OCI-LY7 (cell line): Measurements from ENCODE around the gene NAV2. TPM values are rescaled to one million over a fixed set of nuclear protein-coding genes. Genes with fewer than 3 reads are reported as not detected.

Experiments used
- BruUV-seq: library from RNA; stranded (reverse); fragments of 400-500 nt; replicated peaks from 2 replicates; lab custom pipeline; 2021; lab: Mats Ljungman, UMichigan
- CTCF ChIA-PET: fragments of 300-600 bp; sonication (Branson Sonifier 250); formaldehyde crosslinking; loops from one replicate; lab custom pipeline; 2022; ENCODE audit warnings: antibody characterized with exemption; ENCODE audit not compliant: unreplicated experiment; lab: Charles Lee
- POLR2A ChIA-PET: fragments of 300-600 bp; sonication (Branson Sonifier 250); formaldehyde crosslinking; loops from one replicate; lab custom pipeline; 2022; ENCODE audit warnings: antibody characterized with exemption; lab: Charles Lee
- DNase-seq: peaks from one replicate; pipeline ENCODE4 v3.0.0-alpha.2; 2015; ENCODE audit warnings: low spot score
- H2AFZ ChIP-seq: fragments of 200-600 bp; sonication (generic), shearing (Covaris generic); 2 replicates; pipeline ENCODE4 v1.6.1; 2014; ENCODE audit warnings: mild to moderate bottlenecking, antibody characterized with exemption, low read length, moderate library complexity
- H3K27ac ChIP-seq: fragments of 200-600 bp; sonication (generic); 2 replicates; pipeline ENCODE4 v1.5.1; 2014; ENCODE audit warnings: mixed run types, low read depth, mild to moderate bottlenecking, moderate library complexity, low read length, inconsistent platforms; ENCODE audit not compliant: poor library complexity, severe bottlenecking
- H3K36me3 ChIP-seq: fragments of 200-600 bp; sonication (generic); 2 replicates; pipeline ENCODE4 v1.6.1; 2014; ENCODE audit warnings: mild to moderate bottlenecking, antibody characterized with exemption, low read length, moderate library complexity, mixed read lengths; ENCODE audit not compliant: insufficient read depth
- H3K4me1 ChIP-seq: fragments of 200-600 bp; sonication (generic); 2 replicates; pipeline ENCODE4 v1.5.1; 2014; ENCODE audit warnings: mild to moderate bottlenecking, low read length; ENCODE audit not compliant: insufficient read depth, poor library complexity, severe bottlenecking
- H3K4me2 ChIP-seq: fragments of 200-600 bp; sonication (generic); 2 replicates; pipeline ENCODE4 v1.6.1; 2014; ENCODE audit warnings: mild to moderate bottlenecking, low read length
- H3K4me3 ChIP-seq: fragments of 200-600 bp; sonication (generic); 2 replicates; pipeline ENCODE4 v1.5.1; 2014; ENCODE audit warnings: mild to moderate bottlenecking, low read depth, low read length; ENCODE audit not compliant: poor library complexity, severe bottlenecking
- H3K79me2 ChIP-seq: fragments of 200-600 bp; sonication (generic); 2 replicates; pipeline ENCODE4 v1.6.1; 2016; ENCODE audit warnings: low read depth, mild to moderate bottlenecking, low read length, moderate library complexity, mixed read lengths; ENCODE audit not compliant: insufficient read depth
- H3K9me2 ChIP-seq: fragments of 200-600 bp; sonication (generic); 2 replicates; pipeline ENCODE4 v1.6.1; 2016; ENCODE audit warnings: mild to moderate bottlenecking, low read length, mixed read lengths; ENCODE audit not compliant: insufficient read depth
- H3K9me3 ChIP-seq: fragments of 200-600 bp; sonication (generic); 2 replicates; pipeline ENCODE4 v1.6.1; 2014; ENCODE audit warnings: mild to moderate bottlenecking, mixed run types, low read length, mixed read lengths
- H4K20me1 ChIP-seq: fragments of 200-600 bp; sonication (generic); 2 replicates; pipeline ENCODE4 v1.6.1; 2014; ENCODE audit warnings: mild to moderate bottlenecking, antibody characterized with exemption, low read length, moderate library complexity, mixed read lengths; ENCODE audit not compliant: insufficient read depth
- EZH2phosphoT487 ChIP-seq: fragments of 200-600 bp; sonication (generic); IDR thresholded peaks from 2 replicates; pipeline ENCODE4 v1.6.1; 2018; ENCODE audit warnings: low read depth, borderline replicate concordance, mild to moderate bottlenecking, mixed run types, antibody characterized with exemption, low read length, moderate library complexity, mixed read lengths
- intact Hi-C: fragments of 100-400 bp; cut with micrococcal nuclease; formaldehyde crosslinking; loops from one replicate; pipeline ENCODE4 v1.10.0; 2022; ENCODE audit not compliant: unreplicated experiment
- total RNA-seq, 2 experiments: library from RNA; depleted of rRNA in 1 of 2; stranded (reverse); fragments of >200 nt in 1 of 2; shearing (Covaris generic) in 1 of 2; gene quantifications; 2 replicates each; pipeline ENCODE4 v1.2.3, GENCODE V29; 2014 to 2022
- TF ChIP-seq, protein P1 (sequence below): fragments of 200-600 bp; sonication (generic); conservative IDR thresholded peaks from 2 replicates; pipeline ENCODE4 v1.5.1; 2014; ENCODE audit warnings: mild to moderate bottlenecking, antibody characterized with exemption, low read length, moderate library complexity, mixed read lengths

Gene NAV2
- total RNA-seq, 2 experiments from 2014 or later: 0.06 to 0.68 TPM

GRCh38 chr11:19759389-19759788 is 46.8 kb downstream of the NAV2 start:
- H3K4me2 ChIP-seq: no peak overlapping the region
- POLR2A ChIA-PET: interaction anchor here (0.7 kb wide), 1 partner anchor 10 kb away, joined by 6 read pairs; no protein-coding TSS in a partner anchor

DNA sequence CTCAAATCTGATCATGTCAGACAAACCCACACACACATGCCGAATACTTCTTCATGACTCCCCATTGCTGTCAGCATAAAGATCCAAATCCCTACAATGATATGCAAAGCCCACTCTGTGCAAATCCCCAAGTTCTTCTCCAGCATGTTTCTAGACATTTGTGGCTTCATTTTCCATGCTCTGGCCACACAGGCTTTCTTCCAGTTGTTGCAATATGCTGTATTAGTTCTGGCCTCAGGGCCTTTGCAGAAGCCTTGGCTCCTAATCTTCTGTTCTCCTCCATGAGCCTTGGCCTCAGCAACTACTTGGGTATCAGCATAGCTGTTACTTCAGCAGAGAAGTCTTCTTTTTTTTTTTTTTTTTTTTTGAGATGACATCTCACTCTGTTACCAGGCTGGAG is 49.6 kb downstream of the NAV2 start:
- no TSS peak for BruUV-seq
- Histone ChIP-seq H3K9me3 (no peaks in the 10 kb centered on the region), H3K36me3 (no peaks in the 10 kb centered on the region), H3K4me1 (no peaks in the 10 kb centered on the region), H3K4me3 (no peak overlapping the region), H3K9me2 (no peaks in the 10 kb centered on the region), H4K20me1 (no peaks in the 10 kb centered on the region), H3K27ac (no peak overlapping the region), H3K79me2 (no peaks in the 10 kb centered on the region), H2AFZ (no peak overlapping the region), H3K4me2 (no peak overlapping the region)
- DNase-seq: no peak
- ChIA-PET POLR2A (interaction anchor here (0.7 kb wide), 1 partner anchor 721 kb away, joined by 5 read pairs; no protein-coding TSS in a partner anchor), CTCF (no interaction called here)
- no peak for TF ChIP-seq EZH2phosphoT487
- TF ChIP-seq, protein P1, sequence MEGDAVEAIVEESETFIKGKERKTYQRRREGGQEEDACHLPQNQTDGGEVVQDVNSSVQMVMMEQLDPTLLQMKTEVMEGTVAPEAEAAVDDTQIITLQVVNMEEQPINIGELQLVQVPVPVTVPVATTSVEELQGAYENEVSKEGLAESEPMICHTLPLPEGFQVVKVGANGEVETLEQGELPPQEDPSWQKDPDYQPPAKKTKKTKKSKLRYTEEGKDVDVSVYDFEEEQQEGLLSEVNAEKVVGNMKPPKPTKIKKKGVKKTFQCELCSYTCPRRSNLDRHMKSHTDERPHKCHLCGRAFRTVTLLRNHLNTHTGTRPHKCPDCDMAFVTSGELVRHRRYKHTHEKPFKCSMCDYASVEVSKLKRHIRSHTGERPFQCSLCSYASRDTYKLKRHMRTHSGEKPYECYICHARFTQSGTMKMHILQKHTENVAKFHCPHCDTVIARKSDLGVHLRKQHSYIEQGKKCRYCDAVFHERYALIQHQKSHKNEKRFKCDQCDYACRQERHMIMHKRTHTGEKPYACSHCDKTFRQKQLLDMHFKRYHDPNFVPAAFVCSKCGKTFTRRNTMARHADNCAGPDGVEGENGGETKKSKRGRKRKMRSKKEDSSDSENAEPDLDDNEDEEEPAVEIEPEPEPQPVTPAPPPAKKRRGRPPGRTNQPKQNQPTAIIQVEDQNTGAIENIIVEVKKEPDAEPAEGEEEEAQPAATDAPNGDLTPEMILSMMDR: no peak
- intact Hi-C loops: no loop called here

More at GRCh38 chr11:19759389-19759788, 46.8 kb downstream of the NAV2 start:
- no peaks in the 10 kb centered on the region for H3K79me2 ChIP-seq
- no peak for DNase-seq
- no peaks in the 10 kb centered on the region for H3K9me2 ChIP-seq
- no peaks in the 10 kb centered on the region for H3K4me1 ChIP-seq
- TF ChIP-seq, protein P1: no peak
- TF ChIP-seq EZH2phosphoT487: no peak
- H3K27ac ChIP-seq: no peak overlapping the region
- H2AFZ ChIP-seq: no peak overlapping the region
- no peaks in the 10 kb centered on the region for H3K9me3 ChIP-seq
- no peaks in the 10 kb centered on the region for H4K20me1 ChIP-seq
- CTCF ChIA-PET: no interaction called here
- no peaks in the 10 kb centered on the region for H3K36me3 ChIP-seq
- intact Hi-C loops: no loop called here
- no TSS peak for BruUV-seq
- no peak overlapping the region for H3K4me3 ChIP-seq

GRCh38 chr11:19763330-19763729 is 50.7 kb downstream of the NAV2 start:
- DNase-seq: no peak
- intact Hi-C loops: no loop called here
- no peaks in the 10 kb centered on the region for H3K36me3 ChIP-seq
- H2AFZ ChIP-seq: no peak overlapping the region
- no peaks in the 10 kb centered on the region for H3K9me2 ChIP-seq
- H3K4me2 ChIP-seq: no peak overlapping the region
- H3K4me1 ChIP-seq: no peaks in the 10 kb centered on the region
- no peaks in the 10 kb centered on the region for H3K79me2 ChIP-seq
- no peak overlapping the region for H3K4me3 ChIP-seq
- ChIA-PET CTCF (no interaction called here), POLR2A (no interaction called here)
- H3K9me3 ChIP-seq: no peaks in the 10 kb centered on the region
- no peaks in the 10 kb centered on the region for H4K20me1 ChIP-seq
- BruUV-seq: no TSS peak
- TF ChIP-seq, protein P1: no peak
- no peak for TF ChIP-seq EZH2phosphoT487
- H3K27ac ChIP-seq: no peak overlapping the region
